ENCODE data around the gene MT2A.
A peak's percentile ranks its signal among the peaks of the same experiment; 100 is the strongest.

The MT2A gene

DNA sequence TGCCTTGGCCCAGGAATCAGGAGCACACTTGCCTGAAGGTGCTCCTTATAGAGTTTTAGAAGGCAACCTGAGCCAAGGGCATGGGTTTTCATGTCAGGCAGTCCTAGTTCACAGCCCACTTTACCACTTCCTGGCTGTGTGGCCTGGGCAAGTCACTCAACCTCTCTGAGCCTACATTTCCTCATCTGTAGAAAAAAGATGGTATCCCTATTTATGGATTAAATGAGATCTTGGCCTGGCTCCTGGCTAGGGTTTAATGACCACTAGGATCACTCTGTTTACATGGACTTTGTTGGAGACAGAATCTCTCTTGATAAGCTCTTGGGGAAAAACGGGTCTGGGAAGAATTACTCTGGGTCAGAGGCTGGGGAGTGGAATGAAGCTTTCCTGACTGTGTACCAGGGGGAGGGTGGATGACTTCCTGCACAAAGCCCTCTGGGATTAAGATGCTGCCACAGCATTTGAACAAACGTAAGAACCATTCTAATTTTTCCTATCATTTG is 2.3 kb downstream of the MT2A start:
- H3K4me3 ChIP-seq (ENCODE audit: low read depth, low read length) = peak overlapping the region; percentile 88
- TF ChIP-seq, protein P1, sequence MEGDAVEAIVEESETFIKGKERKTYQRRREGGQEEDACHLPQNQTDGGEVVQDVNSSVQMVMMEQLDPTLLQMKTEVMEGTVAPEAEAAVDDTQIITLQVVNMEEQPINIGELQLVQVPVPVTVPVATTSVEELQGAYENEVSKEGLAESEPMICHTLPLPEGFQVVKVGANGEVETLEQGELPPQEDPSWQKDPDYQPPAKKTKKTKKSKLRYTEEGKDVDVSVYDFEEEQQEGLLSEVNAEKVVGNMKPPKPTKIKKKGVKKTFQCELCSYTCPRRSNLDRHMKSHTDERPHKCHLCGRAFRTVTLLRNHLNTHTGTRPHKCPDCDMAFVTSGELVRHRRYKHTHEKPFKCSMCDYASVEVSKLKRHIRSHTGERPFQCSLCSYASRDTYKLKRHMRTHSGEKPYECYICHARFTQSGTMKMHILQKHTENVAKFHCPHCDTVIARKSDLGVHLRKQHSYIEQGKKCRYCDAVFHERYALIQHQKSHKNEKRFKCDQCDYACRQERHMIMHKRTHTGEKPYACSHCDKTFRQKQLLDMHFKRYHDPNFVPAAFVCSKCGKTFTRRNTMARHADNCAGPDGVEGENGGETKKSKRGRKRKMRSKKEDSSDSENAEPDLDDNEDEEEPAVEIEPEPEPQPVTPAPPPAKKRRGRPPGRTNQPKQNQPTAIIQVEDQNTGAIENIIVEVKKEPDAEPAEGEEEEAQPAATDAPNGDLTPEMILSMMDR (IDR thresholded peaks at IDR 0.05; ENCODE audit: low read depth, low read length, missing control alignments) = no peak
- in situ Hi-C loops (cut with HindIII; ENCODE audit: low sequenced_read_pairs) = no loop called here
- no peak for DNase-seq (ENCODE audit: low read depth)

DNA sequence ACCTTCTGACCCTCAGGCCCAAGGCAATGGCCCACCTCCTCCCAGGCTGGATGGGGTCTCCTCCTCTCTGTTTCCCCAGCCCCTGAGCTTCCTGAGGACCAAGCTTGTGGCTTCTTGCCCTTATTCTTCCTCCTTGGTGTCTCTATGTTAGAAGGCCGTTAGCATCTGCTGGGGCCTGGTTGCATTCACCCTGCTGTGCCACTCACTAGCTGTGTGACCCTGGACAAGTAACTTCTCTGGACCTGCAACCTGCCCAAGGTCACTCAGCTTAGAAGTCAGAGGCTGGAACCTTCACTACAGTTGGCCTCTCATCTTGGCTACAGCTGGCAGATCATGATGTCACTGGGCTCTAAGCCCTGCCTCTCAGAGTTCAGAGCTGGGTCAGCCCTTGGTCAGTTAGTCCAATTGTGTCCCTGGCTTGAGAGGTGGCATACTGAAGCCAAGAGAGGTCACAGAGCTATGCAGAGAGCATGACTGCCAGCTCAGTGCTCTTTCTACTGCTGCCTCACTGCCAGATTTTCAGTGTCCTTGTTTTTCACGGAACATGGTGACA is 3.0 kb downstream of the MT2A start:
- no peak for DNase-seq (ENCODE audit: low read depth)
- in situ Hi-C loops (cut with HindIII; ENCODE audit: low sequenced_read_pairs) = no loop called here
- TF ChIP-seq, protein P1 (IDR thresholded peaks at IDR 0.05; ENCODE audit: low read depth, low read length, missing control alignments) = no peak
- H3K4me3 ChIP-seq (ENCODE audit: low read depth, low read length) = no peak overlapping the region

DNA sequence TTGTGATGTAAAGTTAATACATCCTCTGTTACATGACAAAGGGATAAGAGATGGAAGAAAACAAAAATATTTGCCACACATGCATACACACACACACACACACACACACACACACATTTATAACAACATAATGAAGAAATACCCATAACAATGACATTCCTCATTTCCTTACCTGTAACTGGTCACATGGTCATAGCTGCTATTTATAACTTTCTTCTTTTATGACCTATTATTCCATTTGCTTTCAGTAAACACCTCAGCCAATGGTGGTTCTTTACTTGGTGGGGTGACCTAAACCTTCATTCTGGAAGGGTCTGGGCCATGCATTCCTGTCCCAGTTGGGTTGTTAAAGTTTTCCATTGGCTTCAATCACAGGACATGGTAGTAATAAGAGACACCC is 5.3 kb downstream of the MT2A start:
- no peak for DNase-seq (ENCODE audit: low read depth)
- H3K4me3 ChIP-seq (ENCODE audit: low read depth, low read length) = no peak overlapping the region
- in situ Hi-C loops (cut with HindIII; ENCODE audit: low sequenced_read_pairs) = no loop called here
- TF ChIP-seq, protein P1 (IDR thresholded peaks at IDR 0.05; ENCODE audit: low read depth, low read length, missing control alignments) = no peak

DNA sequence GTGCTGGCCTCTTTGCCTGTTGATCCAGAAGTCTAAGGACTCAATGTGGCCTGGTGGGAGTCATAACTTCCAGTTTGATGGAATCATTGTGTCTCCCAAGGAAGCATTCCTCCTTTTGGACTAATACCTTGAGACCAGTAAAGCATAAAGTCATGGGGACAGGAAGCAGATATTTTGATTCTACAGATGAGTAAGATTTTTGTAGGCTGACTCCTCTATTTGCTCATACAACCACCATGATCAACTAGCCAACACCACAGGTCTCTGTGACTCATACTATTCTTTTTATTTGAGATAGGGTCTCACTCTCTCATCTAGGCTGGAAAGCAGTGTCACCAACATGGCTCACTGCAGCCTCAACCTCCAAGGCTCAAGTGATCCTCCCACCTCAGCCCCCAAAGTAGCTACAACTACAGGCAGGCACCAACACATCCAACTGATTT is 6.2 kb downstream of the MT2A start:
- H3K4me3 ChIP-seq (ENCODE audit: low read depth, low read length) = no peak overlapping the region
- TF ChIP-seq, protein P1 (IDR thresholded peaks at IDR 0.05; ENCODE audit: low read depth, low read length, missing control alignments) = no peak
- DNase-seq (ENCODE audit: low read depth) = peak; percentile 66
- in situ Hi-C loops (cut with HindIII; ENCODE audit: low sequenced_read_pairs) = no loop called here

DNA sequence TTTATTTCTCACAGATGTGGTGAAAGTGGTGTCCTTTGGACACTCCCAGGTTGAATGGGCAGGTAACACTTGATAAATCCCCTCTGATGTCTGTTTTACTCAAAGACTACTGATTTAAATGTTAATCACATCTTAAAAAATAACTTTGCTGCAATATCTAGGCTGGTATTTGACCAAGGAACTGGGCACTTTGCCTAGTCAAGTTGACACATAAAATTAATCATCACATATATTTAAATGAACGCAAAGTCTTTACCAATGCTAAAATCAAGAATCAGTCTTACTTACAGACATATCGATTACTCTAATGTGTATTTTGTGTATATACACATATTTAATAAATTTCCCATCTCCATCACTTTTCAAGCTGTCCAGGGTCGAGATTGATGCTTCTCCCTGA is 7.0 kb downstream of the MT2A start:
- in situ Hi-C loops (cut with HindIII; ENCODE audit: low sequenced_read_pairs) = no loop called here
- DNase-seq (ENCODE audit: low read depth) = no peak
- TF ChIP-seq, protein P1 (IDR thresholded peaks at IDR 0.05; ENCODE audit: low read depth, low read length, missing control alignments) = no peak
- no peak overlapping the region for H3K4me3 ChIP-seq (ENCODE audit: low read depth, low read length)

DNA sequence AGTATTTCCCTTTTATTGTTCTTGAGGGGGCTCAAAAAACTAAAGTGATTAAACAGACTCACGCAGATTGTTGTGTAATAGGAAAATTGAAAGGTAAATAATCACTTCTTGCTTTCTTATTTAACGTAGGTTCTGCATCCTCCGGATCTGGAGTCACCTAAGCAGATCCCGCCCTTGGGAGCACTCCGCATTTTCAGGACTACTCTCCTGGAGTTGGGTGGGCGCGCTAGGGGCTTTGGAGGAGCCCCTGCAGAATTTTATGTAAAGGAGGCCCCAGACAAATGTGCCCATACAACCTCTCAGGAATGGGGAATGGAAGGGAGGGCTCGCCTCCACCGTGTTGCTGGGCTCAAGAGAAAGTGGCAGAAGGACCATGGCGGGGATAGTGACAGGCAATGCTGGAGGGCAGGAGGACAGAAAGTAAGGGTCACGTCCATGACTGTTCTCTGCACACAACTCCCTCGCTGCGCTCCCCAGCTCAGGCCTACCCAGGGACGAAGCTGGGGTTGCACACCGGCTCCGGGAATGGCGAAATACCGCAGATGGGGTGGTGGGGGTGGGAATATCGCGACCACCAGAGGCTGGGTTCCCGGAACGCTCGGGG is 8.3 kb downstream of the MT2A start:
- peak overlapping the region; percentile 28 for H3K4me3 ChIP-seq (ENCODE audit: low read depth, low read length)
- no peak for DNase-seq (ENCODE audit: low read depth)
- in situ Hi-C loops (cut with HindIII; ENCODE audit: low sequenced_read_pairs) = no loop called here
- TF ChIP-seq, protein P1 (IDR thresholded peaks at IDR 0.05; ENCODE audit: low read depth, low read length, missing control alignments) = no peak

Data from astrocyte of the cerebellum (primary cell).